ENCODE results near the gene MAGOH.
A peak's percentile ranks its signal among the peaks of the same experiment; 100 is the strongest.
"Not testable (repeated sequence)": the region's sequence is repeated elsewhere in the genome, so short reads cannot be mapped to it uniquely, and the experiment has no call there.

The MAGOH gene

DNA sequence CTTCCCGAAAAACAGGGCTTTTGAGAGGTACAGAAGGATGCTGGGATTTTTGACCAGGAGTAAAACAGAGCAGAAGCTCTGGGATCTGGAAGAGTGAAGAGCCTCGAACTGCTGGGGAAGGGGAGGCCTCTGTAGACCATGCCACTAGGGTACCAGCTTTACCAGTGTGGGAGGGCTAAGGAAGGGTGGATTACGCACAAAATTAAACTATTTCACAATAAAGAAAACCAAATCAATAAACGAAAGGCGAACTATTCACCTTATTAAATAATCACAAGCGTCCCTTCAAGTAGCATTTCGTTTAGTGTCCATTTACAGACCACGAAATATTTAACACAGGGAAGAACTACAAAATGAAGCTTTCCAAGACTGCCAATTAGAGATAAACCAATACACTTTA lies 18.6 kb downstream of the MAGOH start:
- no peak for DNase-seq

GRCh38 chr1:53218201-53218600 lies 20.1 kb downstream of the MAGOH start:
- no peak for DNase-seq

- no peak for DNase-seq
Measured at GRCh38 chr1:53214376-53214940, 23.9 kb downstream of the MAGOH start.

- no peak for DNase-seq
Measured at GRCh38 chr1:53210954-53211353, 27.4 kb downstream of the MAGOH start.

DNA sequence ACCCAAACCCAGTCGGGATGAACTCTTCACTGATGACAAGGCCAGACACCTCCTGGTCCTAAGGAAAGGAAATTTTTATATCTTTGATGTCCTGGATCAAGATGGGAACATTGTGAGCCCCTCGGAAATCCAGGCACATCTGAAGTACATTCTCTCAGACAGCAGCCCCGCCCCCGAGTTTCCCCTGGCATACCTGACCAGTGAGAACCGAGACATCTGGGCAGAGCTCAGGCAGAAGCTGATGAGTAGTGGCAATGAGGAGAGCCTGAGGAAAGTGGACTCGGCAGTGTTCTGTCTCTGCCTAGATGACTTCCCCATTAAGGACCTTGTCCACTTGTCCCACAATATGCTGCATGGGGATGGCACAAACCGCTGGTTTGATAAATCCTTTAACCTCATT lies 28.0 kb downstream of the MAGOH start:
- no peak for DNase-seq

DNA sequence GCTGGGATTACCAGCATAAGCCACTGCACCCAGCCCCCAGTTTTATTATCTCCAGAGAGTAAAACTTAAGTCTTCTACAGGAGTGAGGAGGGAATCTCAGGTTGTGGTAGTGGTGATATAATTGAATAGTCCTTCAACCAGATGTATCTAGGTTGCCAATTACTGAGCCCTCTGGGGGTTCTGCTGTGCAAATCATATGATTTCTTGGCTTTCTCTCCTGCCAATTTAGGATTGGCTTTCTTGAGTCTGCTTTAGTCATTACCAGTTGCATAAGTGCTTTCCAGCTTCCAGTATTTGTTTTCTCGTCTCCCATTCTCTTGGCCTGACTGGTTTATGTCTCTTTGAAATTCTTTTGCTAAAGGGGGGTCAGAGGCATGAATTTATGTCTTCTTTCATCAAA lies 30.6 kb downstream of the MAGOH start:
- DNase-seq, result no peak

GRCh38 chr1:53206735-53207379 lies 31.5 kb downstream of the MAGOH start:
- DNase-seq, result no peak

- not testable (repeated sequence) for DNase-seq
Measured at GRCh38 chr1:53206083-53206685, 32.1 kb downstream of the MAGOH start.

GRCh38 chr1:53205496-53205895 lies 32.8 kb downstream of the MAGOH start:
- DNase-seq, result not testable (repeated sequence)

- DNase-seq, result no peak
Measured at GRCh38 chr1:53203466-53203865, 34.9 kb downstream of the MAGOH start.

GRCh38 chr1:53198241-53198651 lies 40.1 kb downstream of the MAGOH start:
- DNase-seq, result peak; percentile 30

DNA sequence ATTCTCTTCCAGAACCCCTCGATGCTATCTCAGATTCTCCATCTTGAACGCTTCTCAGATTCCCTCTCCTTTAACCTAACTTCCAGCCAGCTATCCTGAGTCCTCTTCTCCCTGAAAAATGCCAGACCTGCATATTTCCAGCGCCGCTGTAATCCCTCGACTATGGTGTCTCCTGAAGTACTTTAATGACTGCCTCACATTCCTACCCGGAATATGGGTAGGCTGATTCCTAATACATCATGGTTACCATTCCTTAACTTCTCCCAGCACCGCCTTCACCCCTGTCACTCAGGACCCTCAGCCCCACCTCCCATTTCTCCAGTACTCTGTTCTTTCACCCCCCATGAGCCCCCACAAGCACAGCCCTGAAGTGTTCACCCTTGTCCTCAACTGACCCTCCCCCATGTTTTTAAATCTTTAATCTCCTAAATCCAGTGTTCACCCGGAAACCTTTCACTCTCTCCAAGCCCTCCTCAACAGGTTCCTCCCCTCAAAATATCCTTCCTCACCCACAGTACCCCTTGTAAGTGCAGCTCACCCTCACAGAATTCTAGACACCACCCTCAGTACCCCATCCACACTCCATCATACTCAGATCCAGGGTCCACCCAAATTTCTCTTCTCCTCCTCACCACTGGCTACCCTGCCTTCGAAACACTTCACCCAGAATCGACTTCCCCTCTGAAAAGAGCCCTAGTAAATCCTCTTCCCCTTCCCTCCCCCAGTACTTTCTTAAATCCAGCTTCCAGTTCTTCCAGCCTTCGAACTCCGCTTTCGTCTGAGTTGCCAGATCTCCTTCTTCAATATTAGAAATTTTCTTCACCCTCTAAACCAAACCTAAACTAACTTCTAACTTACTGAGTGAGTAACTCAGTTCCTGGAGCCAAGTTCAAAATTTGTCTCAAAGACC lies 40.8 kb downstream of the MAGOH start:
- peak; percentile 40 for DNase-seq

DNA sequence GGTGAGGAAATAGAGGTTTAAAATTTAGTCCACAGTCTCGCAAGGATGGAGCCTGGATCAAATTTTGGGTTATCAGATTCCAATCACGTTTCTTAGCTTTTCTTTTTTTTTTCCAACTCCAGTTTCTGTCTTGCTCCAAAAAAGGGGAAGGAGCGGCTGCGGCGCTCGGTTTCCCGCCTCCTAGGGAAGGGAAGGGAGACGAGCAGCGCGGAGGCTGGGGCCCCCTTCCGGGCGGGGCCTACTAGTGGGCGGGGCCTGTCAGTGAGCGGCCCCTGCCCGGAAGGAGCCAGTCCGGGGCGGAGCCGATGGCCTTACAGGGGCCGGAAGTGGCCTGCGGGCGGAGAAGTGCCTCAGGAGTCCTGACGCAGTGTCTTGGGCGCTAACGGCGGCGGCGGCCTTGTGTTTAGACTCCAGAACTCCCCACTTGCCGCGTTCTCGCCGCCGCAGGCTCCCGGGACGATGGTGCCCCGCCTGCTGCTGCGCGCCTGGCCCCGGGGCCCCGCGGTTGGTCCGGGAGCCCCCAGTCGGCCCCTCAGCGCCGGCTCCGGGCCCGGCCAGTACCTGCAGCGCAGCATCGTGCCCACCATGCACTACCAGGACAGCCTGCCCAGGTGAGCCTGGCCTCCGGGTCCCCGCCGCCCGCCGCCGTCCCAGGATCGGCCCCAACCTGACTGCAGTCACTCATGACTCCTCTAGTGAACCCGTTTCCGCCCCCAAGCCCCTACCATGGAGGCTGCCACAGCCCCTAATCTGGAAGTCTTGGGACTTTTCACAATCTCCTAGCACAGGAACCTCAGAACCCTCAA lies 41.6 kb downstream of the MAGOH start, which contains the start of gene CPT2:
Gene CPT2 (plus strand): TSS at position 340 of the 806 bp plus-strand sequence. CDS start 120 bp downstream, at position 460.
- peak; percentile 96 for DNase-seq

DNA sequence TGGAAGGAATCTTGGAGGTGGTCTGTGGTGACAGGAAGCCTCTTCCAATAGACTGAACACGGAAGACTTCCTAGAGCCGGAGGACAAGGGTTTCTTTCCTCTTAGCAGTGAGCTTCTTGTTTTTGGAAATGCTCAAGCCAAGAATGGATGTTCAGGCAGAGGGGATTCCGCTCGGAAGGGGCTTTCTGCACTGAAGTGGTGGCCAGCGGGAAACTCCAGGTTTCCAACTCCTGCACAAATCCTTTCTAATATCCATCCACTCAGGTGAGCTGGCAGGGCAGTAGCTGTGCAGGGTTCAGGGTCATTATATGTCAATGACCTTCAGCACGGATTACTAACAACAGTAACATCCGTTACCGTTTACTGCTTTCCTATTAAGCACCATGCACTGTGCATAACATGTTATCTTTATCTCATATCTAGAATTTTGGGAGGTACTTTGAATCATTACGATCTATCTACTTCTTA lies 42.3 kb downstream of the MAGOH start:
- no peak for DNase-seq

DNA sequence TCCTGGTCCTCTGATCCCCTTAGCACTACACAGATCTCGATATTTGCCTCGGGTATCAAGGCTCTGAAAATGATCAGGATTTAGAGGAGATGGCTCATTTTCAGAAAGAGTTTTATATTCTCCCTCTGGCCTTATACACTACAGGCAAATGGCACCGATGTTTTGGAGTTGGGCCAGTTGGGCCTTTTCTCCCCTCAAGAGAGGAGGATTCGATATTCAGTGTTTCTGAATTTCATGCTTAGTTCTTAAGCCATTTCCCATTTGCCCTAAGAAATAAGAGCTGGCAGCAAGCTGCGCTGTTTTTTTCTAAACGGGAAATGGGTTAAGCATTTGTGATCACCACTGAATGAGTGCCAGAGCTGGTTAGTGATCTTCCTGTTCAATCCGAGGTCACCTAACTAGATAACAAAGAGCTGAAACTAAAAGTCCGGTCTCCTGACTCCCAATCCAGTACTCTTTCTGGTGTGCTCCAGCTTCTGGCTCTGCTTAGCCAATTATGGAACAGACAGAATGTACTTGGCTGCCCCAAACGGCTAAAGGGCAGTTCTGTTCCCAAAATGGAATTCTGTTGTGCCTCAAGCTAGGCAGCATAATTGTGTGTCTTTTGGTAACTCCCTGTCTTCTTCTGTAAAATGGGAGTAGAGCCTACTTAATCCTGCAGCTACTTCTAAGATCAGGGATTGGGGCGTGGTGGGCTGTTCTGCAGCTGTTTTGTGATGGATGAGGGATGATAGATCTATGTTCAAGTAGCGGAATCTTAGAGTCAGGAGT lies 42.9 kb downstream of the MAGOH start:
- DNase-seq, result no peak

DNA sequence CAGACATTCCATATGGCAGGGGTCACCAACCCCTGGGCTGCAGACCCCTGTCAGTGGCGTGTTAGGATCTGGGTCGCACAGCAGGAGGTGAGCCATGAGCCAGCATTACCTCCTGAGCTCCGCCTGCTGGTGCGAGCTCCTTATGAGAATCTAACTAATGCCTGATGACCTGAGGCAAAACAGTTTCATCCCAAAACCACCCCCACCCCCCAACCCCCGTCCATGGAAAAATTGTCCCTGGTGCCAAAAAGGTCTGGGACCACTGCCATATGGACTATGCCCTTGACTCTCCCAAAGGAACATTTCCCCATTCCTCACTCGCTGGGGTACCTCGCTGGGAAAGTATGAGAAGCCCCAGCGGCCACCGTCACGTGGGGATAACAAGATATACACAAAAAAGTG lies 48.1 kb downstream of the MAGOH start:
- DNase-seq, result no peak

DNA sequence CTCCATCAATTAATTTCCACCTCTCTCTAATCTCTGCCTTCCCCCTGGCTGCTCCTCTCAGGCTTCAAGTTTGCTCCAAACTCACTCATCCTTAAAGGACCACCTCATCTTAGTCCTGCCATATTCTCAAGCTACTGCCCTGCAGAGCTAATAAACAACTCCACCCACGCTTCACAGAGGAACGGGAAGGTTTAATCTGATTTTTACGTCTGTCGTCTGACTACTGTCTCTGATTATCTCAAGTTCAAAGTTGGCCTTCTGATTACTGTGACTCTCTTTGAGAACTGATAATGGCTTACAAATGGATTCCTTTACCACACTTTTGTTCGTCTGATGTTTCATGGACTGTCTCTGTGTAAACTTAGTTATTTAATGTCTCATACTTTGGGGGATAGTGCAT lies 49.3 kb downstream of the MAGOH start:
- DNase-seq, result no peak

- DNase-seq, result peak; percentile 37
Measured at GRCh38 chr1:53188099-53188498, 50.2 kb downstream of the MAGOH start.

GRCh38 chr1:53187401-53187800 lies 50.9 kb downstream of the MAGOH start:
- no peak for DNase-seq

GRCh38 chr1:53186533-53186932 lies 51.8 kb downstream of the MAGOH start:
- DNase-seq, result no peak

GRCh38 chr1:53185955-53186297 lies 52.4 kb downstream of the MAGOH start:
- DNase-seq, result not testable (repeated sequence)

Measured in EL (cell line).